GM23248 (cell line): ENCODE data around the gene HMGN1.

Source experiments
- EZH2 ChIP-seq: fragments of 200-600 bp; sonication (generic); IDR thresholded peaks from 2 replicates; pipeline ENCODE4 v1.6.1; 2018; ENCODE audit warnings: antibody characterized with exemption, mild to moderate bottlenecking; ENCODE audit not compliant: insufficient read depth, poor library complexity, severe bottlenecking
- EZH2phosphoT487 ChIP-seq: fragments of 200-600 bp; sonication (generic); IDR thresholded peaks from 2 replicates; pipeline ENCODE4 v1.6.1; 2018; ENCODE audit warnings: antibody characterized with exemption, moderate library complexity, mild to moderate bottlenecking, low read depth; ENCODE audit not compliant: insufficient read depth

GRCh38 chr21:39321424-39321823 is 27.5 kb downstream of the HMGN1 start:
- no peak for TF ChIP-seq EZH2
- TF ChIP-seq EZH2phosphoT487, result no peak
